GM10266 (cell line): ENCODE results near the gene APC2.

Experiments used
- DNase-seq: peaks from one replicate; pipeline ENCODE4 v3.0.0; 2012; ENCODE audit errors: extremely low spot score
- CTCF ChIP-seq: IDR thresholded peaks from 2 replicates; pipeline ENCODE4 v1.5.1; 2012; ENCODE audit warnings: mild to moderate bottlenecking, low read depth; ENCODE audit not compliant: control insufficient read depth, insufficient read depth; ENCODE audit errors: missing control alignments

The APC2 gene

GRCh38 chr19:1470305-1471009, 20.5 kb downstream of the APC2 start:
- no peak for TF ChIP-seq CTCF
- peak; percentile 85 for DNase-seq

- DNase-seq, result no peak
- TF ChIP-seq CTCF, result no peak
Measured at GRCh38 chr19:1471010-1471514, 21.1 kb downstream of the APC2 start.

- no peak for DNase-seq
- no peak for TF ChIP-seq CTCF
Measured at GRCh38 chr19:1471515-1472160, 21.7 kb downstream of the APC2 start.

GRCh38 chr19:1472231-1473084, 22.5 kb downstream of the APC2 start:
- TF ChIP-seq CTCF, result no peak
- DNase-seq, result no peak

GRCh38 chr19:1473085-1473851, 23.3 kb downstream of the APC2 start:
- no peak for DNase-seq
- no peak for TF ChIP-seq CTCF

GRCh38 chr19:1474011-1474764, 24.3 kb downstream of the APC2 start:
- DNase-seq, result no peak
- TF ChIP-seq CTCF, result no peak
